HEK293 (cell line): ENCODE results near the gene HOTAIR.

ENCODE experiments used
- BCL11B ChIP-seq: fragments of 450-650 bp; formaldehyde crosslinking; IDR thresholded peaks from 2 replicates; pipeline ENCODE4 v1.5.1; 2016; ENCODE audit warnings: low read depth, missing biosample characterization, missing genetic modification characterization
- EGR2 ChIP-seq: fragments of 450-650 bp; formaldehyde crosslinking; IDR thresholded peaks from 2 replicates; pipeline ENCODE4 v1.5.1; 2016; ENCODE audit warnings: low read depth, missing biosample characterization, missing genetic modification characterization
- FEZF1 ChIP-seq: fragments of 450-650 bp; formaldehyde crosslinking; IDR thresholded peaks from 2 replicates; pipeline ENCODE4 v1.5.1; 2016; ENCODE audit warnings: missing biosample characterization, missing genetic modification characterization
- GLIS2 ChIP-seq: fragments of 450-650 bp; formaldehyde crosslinking; IDR thresholded peaks from 2 replicates; pipeline ENCODE4 v1.5.1; 2016; ENCODE audit warnings: missing biosample characterization, missing genetic modification characterization
- IKZF3 ChIP-seq: fragments of 450-650 bp; IDR thresholded peaks from 2 replicates; pipeline ENCODE4 v1.5.0; 2018; ENCODE audit warnings: missing biosample characterization, mild to moderate bottlenecking, missing genetic modification characterization, moderate library complexity
- KLF17 ChIP-seq: fragments of 450-650 bp; formaldehyde crosslinking; IDR thresholded peaks from 2 replicates; pipeline ENCODE4 v1.5.1; 2016; ENCODE audit warnings: missing biosample characterization, missing genetic modification characterization
- SP2 ChIP-seq: fragments of 450-650 bp; formaldehyde crosslinking; IDR thresholded peaks from 2 replicates; pipeline ENCODE4 v1.5.1; 2016; ENCODE audit warnings: missing biosample characterization, missing genetic modification characterization
- SP3 ChIP-seq: fragments of 450-650 bp; formaldehyde crosslinking; IDR thresholded peaks from 2 replicates; pipeline ENCODE4 v1.5.1; 2016; ENCODE audit warnings: missing biosample characterization, missing genetic modification characterization
- WT1 ChIP-seq: fragments of 450-650 bp; formaldehyde crosslinking; IDR thresholded peaks from 2 replicates; pipeline ENCODE4 v1.5.1; 2016; ENCODE audit warnings: missing biosample characterization, missing genetic modification characterization
- ZBTB1 ChIP-seq: fragments of 450-650 bp; formaldehyde crosslinking; IDR thresholded peaks from 2 replicates; pipeline ENCODE4 v1.5.1; 2016; ENCODE audit warnings: missing biosample characterization, missing genetic modification characterization
- ZBTB10 ChIP-seq: fragments of 450-650 bp; formaldehyde crosslinking; IDR thresholded peaks from 2 replicates; pipeline ENCODE4 v1.5.1; 2016; ENCODE audit warnings: missing biosample characterization, missing genetic modification characterization
- ZBTB17 ChIP-seq: fragments of 450-650 bp; formaldehyde crosslinking; IDR thresholded peaks from 2 replicates; pipeline ENCODE4 v1.5.1; 2016; ENCODE audit warnings: missing biosample characterization, missing genetic modification characterization
- ZBTB21 ChIP-seq: fragments of 450-650 bp; formaldehyde crosslinking; IDR thresholded peaks from 2 replicates; pipeline ENCODE4 v1.5.1; 2017; ENCODE audit warnings: missing biosample characterization, missing genetic modification characterization
- ZBTB26 ChIP-seq: fragments of 450-650 bp; formaldehyde crosslinking; optimal IDR thresholded peaks from 2 replicates; pipeline ENCODE3; 2016; ENCODE audit warnings: missing biosample characterization, mild to moderate bottlenecking, missing genetic modification characterization
- ZBTB6 ChIP-seq: fragments of 450-650 bp; formaldehyde crosslinking; IDR thresholded peaks from 2 replicates; pipeline ENCODE4 v1.5.1; 2017; ENCODE audit warnings: missing biosample characterization, missing genetic modification characterization
- ZBTB7A ChIP-seq: fragments of 450-650 bp; formaldehyde crosslinking; IDR thresholded peaks from 2 replicates; pipeline ENCODE4 v1.5.1; 2016; ENCODE audit warnings: low read depth, missing biosample characterization, missing genetic modification characterization
- ZFP37 ChIP-seq: fragments of 450-650 bp; formaldehyde crosslinking; IDR thresholded peaks from 2 replicates; pipeline ENCODE4 v1.5.1; 2016; ENCODE audit warnings: missing biosample characterization, missing genetic modification characterization
- ZNF114 ChIP-seq: fragments of 450-650 bp; formaldehyde crosslinking; IDR thresholded peaks from 2 replicates; pipeline ENCODE4 v1.5.0; 2017; ENCODE audit warnings: missing biosample characterization, missing genetic modification characterization
- ZNF121 ChIP-seq: fragments of 450-650 bp; formaldehyde crosslinking; IDR thresholded peaks from 2 replicates; pipeline ENCODE4 v1.5.1; 2016; ENCODE audit warnings: missing biosample characterization, missing genetic modification characterization
- ZNF2 ChIP-seq: fragments of 450-650 bp; formaldehyde crosslinking; IDR thresholded peaks from 2 replicates; pipeline ENCODE4 v1.5.1; 2016; ENCODE audit warnings: missing biosample characterization, missing genetic modification characterization
- ZNF239 ChIP-seq: fragments of 450-650 bp; formaldehyde crosslinking; IDR thresholded peaks from 2 replicates; pipeline ENCODE4 v1.5.1; 2016; ENCODE audit warnings: missing biosample characterization, missing genetic modification characterization
- ZNF274 ChIP-seq, 2 experiments: fragments of 200-500 bp in 1 of 2; fragments of 450-650 bp in 1 of 2; sonication (Bioruptor generic) in 1 of 2; formaldehyde crosslinking in 1 of 2; IDR thresholded peaks; 2 replicates each; pipeline versions ENCODE4 v1.5.1 to v1.6.1; 2014 to 2016; ENCODE audit warnings: borderline replicate concordance in 1 of 2, inconsistent platforms in 1 of 2, low read length in 1 of 2, missing biosample characterization in 1 of 2, missing genetic modification characterization in 1 of 2
- ZNF394 ChIP-seq: fragments of 450-650 bp; formaldehyde crosslinking; IDR thresholded peaks from 2 replicates; pipeline ENCODE4 v1.5.1; 2016; ENCODE audit warnings: missing biosample characterization, missing genetic modification characterization, mild to moderate bottlenecking, moderate library complexity, borderline replicate concordance
- ZNF488 ChIP-seq: fragments of 450-650 bp; formaldehyde crosslinking; IDR thresholded peaks from 2 replicates; pipeline ENCODE4 v1.5.1; 2016; ENCODE audit warnings: missing biosample characterization, missing genetic modification characterization
- ZNF561 ChIP-seq: fragments of 450-650 bp; IDR thresholded peaks from 2 replicates; pipeline ENCODE4 v1.5.1; 2018; ENCODE audit warnings: missing biosample characterization, missing genetic modification characterization, borderline replicate concordance
- ZNF580 ChIP-seq: fragments of 450-650 bp; formaldehyde crosslinking; IDR thresholded peaks from 2 replicates; pipeline ENCODE4 v1.5.1; 2016; ENCODE audit warnings: missing biosample characterization, missing genetic modification characterization
- ZNF626 ChIP-seq: fragments of 450-650 bp; sonication (Bioruptor Pico); formaldehyde crosslinking; IDR thresholded peaks from 2 replicates; pipeline ENCODE4 v1.5.1; 2018; ENCODE audit warnings: missing biosample characterization, missing genetic modification characterization, inconsistent platforms
- ZNF629 ChIP-seq: fragments of 450-650 bp; formaldehyde crosslinking; IDR thresholded peaks from 2 replicates; pipeline ENCODE4 v1.5.1; 2017; ENCODE audit warnings: missing biosample characterization, missing genetic modification characterization
- ZSCAN4 ChIP-seq: fragments of 450-650 bp; formaldehyde crosslinking; IDR thresholded peaks from 2 replicates; pipeline ENCODE4 v1.5.1; 2017; ENCODE audit warnings: missing biosample characterization, missing genetic modification characterization

Gene HOTAIR

GRCh38 chr12:53995378-53996239, 20.9 kb upstream of the HOTAIR start (continued):
- TF ChIP-seq ZBTB6 (tag by site-specific recombination) (peak; percentile 100), ZNF394 (tag by site-specific recombination) (peak; percentile 67; the same call in 1 of the 2 replicates), ZBTB7A (tag by site-specific recombination) (peak; percentile 29; the same call in 1 of the 2 replicates), FEZF1 (tag by site-specific recombination) (peak; percentile 47), ZBTB26 (tag by site-specific recombination) (peak; percentile 43), SP3 (tag by site-specific recombination) (peak; percentile 69), ZBTB21 (tag by site-specific recombination) (0 out of 2 replicates have a peak, but pooled peaks have one; percentile 9), ZNF274 (IDR thresholded peaks at IDR 0.05; ENCODE audit: low read length) (no peak), ZNF274 (tag by site-specific recombination; IDR thresholded peaks at IDR 0.05; ENCODE audit: borderline replicate concordance) (no peak), ZNF488 (0 out of 2 replicates have a peak, but pooled peaks have one; percentile 32), ZNF629 (peak; percentile 77), ZFP37 (tag by site-specific recombination) (peak; percentile 81; the same call in 1 of the 2 replicates), ZNF626 (tag by site-specific recombination) (no peak), ZNF121 (tag by site-specific recombination) (peak; percentile 59; the same call in 1 of the 2 replicates), ZBTB10 (tag by site-specific recombination) (peak; percentile 96), ZNF2 (tag by site-specific recombination) (peak; percentile 90), ZNF580 (tag by site-specific recombination) (peak; percentile 26; the same call in 1 of the 2 replicates), GLIS2 (tag by site-specific recombination) (peak; percentile 81), ZBTB17 (tag by site-specific recombination) (peak; percentile 95), EGR2 (peak; percentile 83), ZBTB1 (0 out of 2 replicates have a peak, but pooled peaks have one; percentile 16), ZNF239 (tag by site-specific recombination) (0 out of 2 replicates have a peak, but pooled peaks have one; percentile 30), IKZF3 (tag by site-specific recombination) (peak; percentile 98), SP2 (tag by site-specific recombination) (peak; percentile 71), BCL11B (tag by site-specific recombination) (0 out of 2 replicates have a peak, but pooled peaks have one; percentile 21), ZNF561 (tag by site-specific recombination) (peak; percentile 14; the same call in 1 of the 2 replicates), WT1 (tag by site-specific recombination) (peak; percentile 59; the same call in 1 of the 2 replicates), ZSCAN4 (tag by site-specific recombination) (peak; percentile 28; the same call in 1 of the 2 replicates), KLF17 (tag by site-specific recombination) (peak; percentile 70; the same call in 1 of the 2 replicates), ZNF114 (tag by site-specific recombination) (no peak)
